NCI-H345 (cell line): ENCODE results near the gene SEPHS1.
"Not testable (repeated sequence)": the region's sequence is repeated elsewhere in the genome, so short reads cannot be mapped to it uniquely, and the experiment has no call there.

ENCODE experiments used
- DNase-seq: peaks from one replicate; lab custom pipeline; 2025; lab: John Stamatoyannopoulos, UW

Gene SEPHS1

GRCh38 chr10:13360587-13360986 is 12.5 kb upstream of the SEPHS1 start:
- DNase-seq = no peak

GRCh38 chr10:13356392-13356791 is 8.3 kb upstream of the SEPHS1 start:
- DNase-seq = no peak

- DNase-seq = no peak
Observed at GRCh38 chr10:13354783-13355182, 6.7 kb upstream of the SEPHS1 start.

GRCh38 chr10:13352519-13352918 is 4.4 kb upstream of the SEPHS1 start:
- DNase-seq = no peak

- DNase-seq = no peak
Observed at GRCh38 chr10:13351340-13351915, 3.3 kb upstream of the SEPHS1 start.

- no peak for DNase-seq
Observed at GRCh38 chr10:13349463-13350274, 1.6 kb upstream of the SEPHS1 start.

- peak; percentile 74 for DNase-seq
Observed at GRCh38 chr10:13347500-13348156, 465 bp downstream of the SEPHS1 start.

- DNase-seq = peak; percentile 10
Observed at GRCh38 chr10:13347043-13347499, 1.0 kb downstream of the SEPHS1 start.

- DNase-seq = no peak
Observed at GRCh38 chr10:13346283-13347042, 1.6 kb downstream of the SEPHS1 start.

GRCh38 chr10:13340626-13341376 is 7.3 kb downstream of the SEPHS1 start:
- DNase-seq = no peak

- DNase-seq = no peak
Observed at GRCh38 chr10:13340068-13340467, 8.0 kb downstream of the SEPHS1 start.

- DNase-seq = no peak
Observed at GRCh38 chr10:13338390-13339110, 9.5 kb downstream of the SEPHS1 start.

- DNase-seq = no peak
Observed at GRCh38 chr10:13337827-13338196, 10.3 kb downstream of the SEPHS1 start.

GRCh38 chr10:13337128-13337826 is 10.8 kb downstream of the SEPHS1 start:
- DNase-seq = no peak

GRCh38 chr10:13335881-13336280 is 12.2 kb downstream of the SEPHS1 start:
- DNase-seq = no peak

GRCh38 chr10:13334556-13334955 is 13.5 kb downstream of the SEPHS1 start:
- no peak for DNase-seq

- no peak for DNase-seq
Observed at GRCh38 chr10:13331646-13332045, 16.4 kb downstream of the SEPHS1 start.

- DNase-seq = not testable (repeated sequence)
Observed at GRCh38 chr10:13330980-13331379, 17.1 kb downstream of the SEPHS1 start.

- DNase-seq = no peak
Observed at GRCh38 chr10:13329565-13329964, 18.5 kb downstream of the SEPHS1 start.

GRCh38 chr10:13328613-13329012 is 19.5 kb downstream of the SEPHS1 start:
- no peak for DNase-seq
